SK-N-SH (cell line): ENCODE results near the gene DLX1. TPM values are rescaled to one million over a fixed set of nuclear protein-coding genes. Genes with fewer than 3 reads are reported as not detected.

ENCODE experiments used
- CTCF ChIA-PET: fragments of 300-600, 350-600 bp; formaldehyde crosslinking; extraction: SDS; loops from one replicate; lab custom pipeline; 2021; lab: Yijun Ruan, JAX
- POLR2A ChIA-PET: fragments of 350-600 bp; sonication (Branson Sonifier 250); formaldehyde crosslinking; extraction: SDS; loops from one replicate; lab custom pipeline; 2020; ENCODE audit warnings: antibody characterized with exemption, inconsistent platforms; lab: Yijun Ruan, JAX
- DNase-seq: peaks from one replicate; pipeline ENCODE4 v3.0.0; 2012
- H2AFZ ChIP-seq: fragments of 200-600 bp; sonication (generic); 2 replicates; pipeline ENCODE4 v1.8.1; 2016; ENCODE audit warnings: antibody characterized with exemption, mild to moderate bottlenecking, low read depth
- H3F3A ChIP-seq: fragments of 200-600 bp; sonication (generic); replicated peaks from 2 replicates; pipeline ENCODE3; 2016; ENCODE audit warnings: antibody characterized with exemption, mild to moderate bottlenecking; ENCODE audit not compliant: insufficient read depth
- H3K27ac ChIP-seq, 2 experiments: fragments of 200-500 bp in 1 of 2; fragments of 200-600 bp in 1 of 2; sonication (Bioruptor generic) in 1 of 2; sonication (generic), shearing (Covaris generic) in 1 of 2; 2 replicates each; pipeline versions ENCODE4 v1.5.1 to v1.6.1; 2014 to 2016; ENCODE audit warnings: low read depth in 2 of 2, inconsistent platforms in 1 of 2, low read length in 1 of 2, mild to moderate bottlenecking in 1 of 2, mixed read lengths in 1 of 2
- H3K27me3 ChIP-seq: fragments of 200-600 bp; sonication (generic), shearing (Covaris generic); 2 replicates; pipeline ENCODE4 v1.6.1; 2016; ENCODE audit warnings: mixed run types; ENCODE audit not compliant: insufficient read depth
- H3K36me3 ChIP-seq, 2 experiments: fragments of 200-500 bp in 1 of 2; fragments of 200-600 bp in 1 of 2; sonication (Bioruptor generic) in 1 of 2; sonication (generic) in 1 of 2; replicated peaks in 1 of 2; 2 replicates each; pipeline versions ENCODE3 to v1.5.1; 2014 to 2016; ENCODE audit warnings: low read length in 1 of 2, mild to moderate bottlenecking in 1 of 2; ENCODE audit not compliant: insufficient read depth in 2 of 2, control insufficient read depth in 1 of 2
- H3K4me1 ChIP-seq, 2 experiments: fragments of 200-500 bp in 1 of 2; fragments of 200-600 bp in 1 of 2; sonication (Bioruptor generic) in 1 of 2; sonication (generic), shearing (Covaris generic) in 1 of 2; 2 replicates each; pipeline versions ENCODE4 v1.5.1 to v1.6.1; 2014 to 2016; ENCODE audit warnings: low read depth in 1 of 2, low read length in 1 of 2, mixed run types in 1 of 2; ENCODE audit not compliant: insufficient read depth in 2 of 2, control insufficient read depth in 1 of 2
- H3K4me2 ChIP-seq: fragments of 200-600 bp; sonication (generic), shearing (Covaris generic); 2 replicates; pipeline ENCODE4 v1.6.1; 2017; ENCODE audit warnings: mixed run types
- H3K4me3 ChIP-seq, 2 experiments: fragments of 200-500 bp in 1 of 2; fragments of 200-600 bp in 1 of 2; sonication (Bioruptor generic) in 1 of 2; sonication (generic), shearing (Covaris generic) in 1 of 2; 2 replicates each; pipeline versions ENCODE4 v1.5.1 to v1.8.1; 2014 to 2016; ENCODE audit warnings: low read depth in 2 of 2, inconsistent platforms in 1 of 2, low read length in 1 of 2, mild to moderate bottlenecking in 1 of 2, mixed read lengths in 1 of 2, moderate library complexity in 1 of 2
- H3K79me2 ChIP-seq: fragments of 200-600 bp; sonication (generic); 2 replicates; pipeline ENCODE4 v1.8.1; 2017; ENCODE audit warnings: mild to moderate bottlenecking; ENCODE audit not compliant: insufficient read depth
- H3K9ac ChIP-seq: fragments of 200-600 bp; sonication (generic); 2 replicates; pipeline ENCODE4 v1.6.1; 2017; ENCODE audit warnings: mixed run types
- H3K9me2 ChIP-seq: fragments of 200-600 bp; sonication (generic); 2 replicates; pipeline ENCODE4 v1.6.1; 2017; ENCODE audit warnings: mixed run types
- H3K9me3 ChIP-seq: fragments of 200-600 bp; sonication (generic); 2 replicates; pipeline ENCODE4 v1.6.1; 2017; ENCODE audit warnings: mixed run types, mild to moderate bottlenecking, moderate library complexity
- H4K20me1 ChIP-seq: fragments of 200-600 bp; sonication (generic); 2 replicates; pipeline ENCODE4 v1.6.1; 2017; ENCODE audit warnings: mild to moderate bottlenecking, mixed run types; ENCODE audit not compliant: insufficient read depth
- CHD2 ChIP-seq: fragments of 150-350 bp; IDR thresholded peaks from 2 replicates; pipeline ENCODE4 v1.6.1; 2018; ENCODE audit warnings: low read length; ENCODE audit not compliant: partially characterized antibody
- CTCF ChIP-seq: fragments of 200-600 bp; sonication (generic); IDR thresholded peaks from 2 replicates; pipeline ENCODE4 v1.6.1; 2017; ENCODE audit warnings: antibody characterized with exemption, mild to moderate bottlenecking, moderate library complexity
- FOSL2 ChIP-seq: IDR thresholded peaks from 2 replicates; pipeline ENCODE4 v1.4.0; 2012; ENCODE audit warnings: low read depth, mild to moderate bottlenecking, moderate library complexity, borderline replicate concordance
- GABPA ChIP-seq: IDR thresholded peaks from 2 replicates; pipeline ENCODE4 v1.4.0; 2012; ENCODE audit warnings: low read depth, mild to moderate bottlenecking
- MAX ChIP-seq: IDR thresholded peaks from 2 replicates; pipeline ENCODE4 v1.4.0; 2012; ENCODE audit warnings: low read depth
- MEF2A ChIP-seq: IDR thresholded peaks from 2 replicates; pipeline ENCODE4 v1.4.0; 2012; ENCODE audit warnings: low read depth, borderline replicate concordance
- NFIC ChIP-seq: IDR thresholded peaks from 2 replicates; pipeline ENCODE4 v1.4.0; 2012; ENCODE audit warnings: borderline replicate concordance
- NRF1 ChIP-seq: IDR thresholded peaks from 2 replicates; pipeline ENCODE4 v1.6.1; 2012; ENCODE audit warnings: low read depth, mild to moderate bottlenecking, low read length
- POLR2AphosphoS5 ChIP-seq: IDR thresholded peaks from 2 replicates; pipeline ENCODE4 v1.6.1; 2012; ENCODE audit warnings: low read depth, low read length
- RAD21 ChIP-seq: IDR thresholded peaks from 2 replicates; pipeline ENCODE4 v1.6.1; 2012; ENCODE audit warnings: mild to moderate bottlenecking, low read length
- REST ChIP-seq: IDR thresholded peaks from 2 replicates; pipeline ENCODE4 v1.6.1; 2012; ENCODE audit warnings: mild to moderate bottlenecking, low read depth, low read length, moderate library complexity
- RFX5 ChIP-seq: IDR thresholded peaks from 2 replicates; pipeline ENCODE4 v1.6.1; 2012; ENCODE audit warnings: mild to moderate bottlenecking, improper control_type of control experiment, low read length
- SIN3A ChIP-seq: IDR thresholded peaks from 2 replicates; pipeline ENCODE4 v1.6.1; 2012; ENCODE audit warnings: low read depth, mild to moderate bottlenecking, low read length, moderate library complexity, borderline replicate concordance
- SMC3 ChIP-seq: IDR thresholded peaks from 2 replicates; pipeline ENCODE4 v1.6.1; 2012; ENCODE audit warnings: low read depth, low read length, improper control_type of control experiment
- YY1 ChIP-seq: IDR thresholded peaks from 2 replicates; pipeline ENCODE4 v1.4.0; 2012; ENCODE audit warnings: low read depth, mild to moderate bottlenecking
- ZBTB33 ChIP-seq: IDR thresholded peaks from 2 replicates; pipeline ENCODE4 v1.4.0; 2012; ENCODE audit warnings: low read depth, borderline replicate concordance
- WGBS: methylation state at CpG from one replicate; pipeline ENCODE4 v1.1.6; 2017; ENCODE audit warnings: low lambda C conversion rate; 5-methylcytosine and 5-hydroxymethylcytosine counted together
- polyA plus RNA-seq, 3 experiments: library from polyadenylated mRNA; depleted of rRNA; stranded (reverse); fragments of >200 nt; gene quantifications; 2 replicates each; pipeline ENCODE4 v1.2.3, GENCODE V29; 2012

DLX1 gene
- polyA plus RNA-seq, 1 of the 3 experiments (the other 2 are of a cell fraction), result 0.07 TPM

GRCh38 chr2:172106108-172106961 lies 21.0 kb downstream of the DLX1 start:
- H3K9ac ChIP-seq, result peak overlapping the region; percentile 35; the same call in 1 of the 2 replicates
- DNase-seq, result peak; percentile 78
- peak overlapping the region; percentile 86 for H2AFZ ChIP-seq
- WGBS, result 15% methylated on average over 33 of the region's 44 CpGs
- peaks cover 6% of the 10 kb centered on the region; the same call in 1 of the 2 replicates for H3K27me3 ChIP-seq
- peak overlapping the region; percentile 71 for H3K4me2 ChIP-seq
- H3K4me1 ChIP-seq, result peaks cover 0 to 26% of the 10 kb centered on the region in 2 experiments; a peak in 2 of 4 replicates
- no peak for TF ChIP-seq GABPA
- no peak for TF ChIP-seq SIN3A
- no peak for TF ChIP-seq ZBTB33
- no peak for TF ChIP-seq MEF2A
- TF ChIP-seq NFIC, result no peak
- peak; percentile 63 for TF ChIP-seq RAD21
- TF ChIP-seq SMC3, result peak; percentile 42
- no peak for TF ChIP-seq FOSL2
- TF ChIP-seq RFX5, result no peak
- peak; percentile 64; the same call in 1 of the 2 replicates for TF ChIP-seq MAX
- TF ChIP-seq YY1, result no peak
- no peak for TF ChIP-seq NRF1
- TF ChIP-seq REST, result no peak
- TF ChIP-seq POLR2AphosphoS5, result no peak
- peak; percentile 54 for TF ChIP-seq CTCF
- TF ChIP-seq CHD2, result no peak
- H3F3A ChIP-seq, result peaks cover 7% of the 10 kb centered on the region
- POLR2A ChIA-PET, result no interaction called here
- H3K36me3 ChIP-seq, result no peaks in the 10 kb centered on the region
- no peaks in the 10 kb centered on the region for H3K9me3 ChIP-seq
- no peaks in the 10 kb centered on the region for H3K79me2 ChIP-seq
- peak overlapping the region; percentile 46 to 57 for H3K4me3 ChIP-seq
- H4K20me1 ChIP-seq, result no peaks in the 10 kb centered on the region
- no peaks in the 10 kb centered on the region for H3K9me2 ChIP-seq
- CTCF ChIA-PET, result interaction anchor here (0.6 to 8.7 kb wide), 34 partner anchors 8 to 604 kb away, joined by 3 to 96 read pairs (median 4); partner anchors contain the start of gene HAT1
- no peak overlapping the region for H3K27ac ChIP-seq
